ENCODE data around the gene DLGAP1.

The DLGAP1 gene

GRCh38 chr18:3658529-3658928 is 796.6 kb downstream of the DLGAP1 start:
- ATAC-seq, result no peak
- TF ChIP-seq SNAI2 (CRISPR knock-in tag; IDR thresholded peaks at IDR 0.05), result no peak

DNA sequence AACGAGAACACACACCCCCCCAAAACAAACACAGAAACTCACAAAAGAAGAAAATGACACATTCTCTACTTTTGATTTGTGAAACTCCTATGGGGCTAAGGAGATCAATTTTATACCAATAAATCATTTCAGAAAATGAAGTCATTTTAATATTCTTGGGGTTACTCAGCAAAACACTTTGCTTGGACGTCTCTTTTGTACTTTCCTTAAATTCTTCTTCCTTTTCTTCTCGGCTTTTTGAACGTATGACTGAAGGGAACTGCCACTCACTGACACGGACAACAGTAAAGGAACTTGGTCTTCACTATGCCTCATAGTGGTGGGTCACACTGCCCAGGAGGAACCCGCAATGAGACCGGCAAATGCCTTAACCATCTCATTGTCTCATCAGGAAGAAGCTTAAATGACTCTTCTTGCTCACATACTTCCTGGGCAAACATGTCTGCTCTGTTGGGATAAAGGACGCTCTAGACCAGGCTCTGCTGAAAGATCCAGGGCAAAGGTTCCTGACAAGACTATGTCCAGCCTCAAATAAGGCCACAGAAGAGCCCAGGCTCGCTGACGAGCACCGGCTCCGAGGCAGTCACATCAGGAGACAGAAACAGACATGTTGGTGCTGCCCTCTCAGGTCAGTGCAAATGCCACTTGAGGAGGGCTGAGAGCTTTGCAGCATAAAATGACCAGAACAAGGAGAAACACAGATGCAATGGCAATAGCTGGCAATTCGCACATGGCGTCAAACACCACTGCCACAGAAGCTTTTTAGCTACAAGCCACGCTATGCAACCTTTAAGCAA is 799.7 kb downstream of the DLGAP1 start:
- no peak for TF ChIP-seq ZFP30 (CRISPR knock-in tag; IDR thresholded peaks at IDR 0.05)
- TF ChIP-seq, protein P1, sequence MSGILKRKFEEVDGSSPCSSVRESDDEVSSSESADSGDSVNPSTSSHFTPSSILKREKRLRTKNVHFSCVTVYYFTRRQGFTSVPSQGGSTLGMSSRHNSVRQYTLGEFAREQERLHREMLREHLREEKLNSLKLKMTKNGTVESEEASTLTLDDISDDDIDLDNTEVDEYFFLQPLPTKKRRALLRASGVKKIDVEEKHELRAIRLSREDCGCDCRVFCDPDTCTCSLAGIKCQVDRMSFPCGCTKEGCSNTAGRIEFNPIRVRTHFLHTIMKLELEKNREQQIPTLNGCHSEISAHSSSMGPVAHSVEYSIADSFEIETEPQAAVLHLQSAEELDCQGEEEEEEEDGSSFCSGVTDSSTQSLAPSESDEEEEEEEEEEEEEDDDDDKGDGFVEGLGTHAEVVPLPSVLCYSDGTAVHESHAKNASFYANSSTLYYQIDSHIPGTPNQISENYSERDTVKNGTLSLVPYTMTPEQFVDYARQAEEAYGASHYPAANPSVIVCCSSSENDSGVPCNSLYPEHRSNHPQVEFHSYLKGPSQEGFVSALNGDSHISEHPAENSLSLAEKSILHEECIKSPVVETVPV (CRISPR knock-in tag; IDR thresholded peaks at IDR 0.05), result no peak
- no peak for TF ChIP-seq ZNF8 (CRISPR knock-in tag; IDR thresholded peaks at IDR 0.05)
- no peak for TF ChIP-seq TCF4 (CRISPR knock-in tag; IDR thresholded peaks at IDR 0.05; ENCODE audit: borderline replicate concordance)
- no peak for TF ChIP-seq RARB (CRISPR knock-in tag; IDR thresholded peaks at IDR 0.05)
- no peak for TF ChIP-seq ESRRG (CRISPR knock-in tag; IDR thresholded peaks at IDR 0.05)
- no peak for TF ChIP-seq CREB5 (CRISPR knock-in tag; IDR thresholded peaks at IDR 0.05; ENCODE audit: low read depth)
- no peak for TF ChIP-seq BACH2 (CRISPR knock-in tag; IDR thresholded peaks at IDR 0.05; ENCODE audit: borderline replicate concordance)
- no peak for TF ChIP-seq OSR1 (CRISPR knock-in tag; IDR thresholded peaks at IDR 0.05)
- no peak for TF ChIP-seq ZNF565 (CRISPR knock-in tag; conservative IDR thresholded peaks at IDR 0.05; ENCODE audit: low read depth)
- ATAC-seq, result no peak

DNA sequence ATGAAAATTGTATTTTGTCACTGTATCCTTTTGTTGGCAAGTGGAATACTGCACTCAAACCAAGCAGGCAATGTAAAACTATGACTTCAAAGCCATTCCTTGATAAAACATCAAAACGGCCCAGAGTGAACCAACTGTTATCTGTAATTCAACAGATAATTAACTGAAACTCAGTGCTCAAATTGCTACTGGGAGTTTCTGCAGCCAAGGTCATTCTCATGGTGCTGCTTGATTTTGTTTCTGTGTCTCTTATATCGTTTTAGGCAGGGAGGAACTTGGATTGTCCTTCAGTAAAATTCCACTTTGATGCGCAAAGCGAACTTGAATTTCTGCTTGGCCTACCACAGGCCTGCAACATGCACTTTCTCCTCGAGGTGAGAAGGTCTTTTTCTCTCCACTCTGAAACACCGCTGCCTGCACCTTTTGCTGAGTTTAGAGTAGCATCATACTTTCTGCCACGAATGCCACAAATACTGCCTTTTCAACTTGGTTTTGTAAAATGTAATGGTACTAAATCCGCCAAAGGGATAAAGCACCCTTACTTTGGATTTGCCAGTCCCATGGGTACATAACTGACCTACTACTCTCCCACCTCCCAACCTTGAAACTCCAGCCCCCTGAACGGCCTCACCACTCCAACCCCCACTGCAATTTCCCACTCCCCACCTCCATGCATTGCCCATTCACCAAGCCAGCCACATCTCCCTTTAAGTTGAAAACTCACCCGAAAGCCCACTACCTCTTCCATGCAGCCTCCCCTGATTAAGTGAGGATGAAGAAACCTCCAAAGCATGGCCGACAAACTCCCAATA is 800.5 kb downstream of the DLGAP1 start:
- ATAC-seq, result no peak
- TF ChIP-seq ZFP3 (CRISPR knock-in tag; IDR thresholded peaks at IDR 0.05) (no peak), ZNF70 (CRISPR knock-in tag; IDR thresholded peaks at IDR 0.05) (no peak), ESRRG (CRISPR knock-in tag; IDR thresholded peaks at IDR 0.05) (no peak), BACH2 (CRISPR knock-in tag; IDR thresholded peaks at IDR 0.05; ENCODE audit: borderline replicate concordance) (no peak), ZC3H10 (CRISPR knock-in tag; IDR thresholded peaks at IDR 0.05) (no peak), PATZ1 (CRISPR knock-in tag; IDR thresholded peaks at IDR 0.05; ENCODE audit: borderline replicate concordance) (no peak), TCF4 (CRISPR knock-in tag; IDR thresholded peaks at IDR 0.05; ENCODE audit: borderline replicate concordance) (no peak), ISL1 (CRISPR knock-in tag; IDR thresholded peaks at IDR 0.05) (no peak), SNAI2 (CRISPR knock-in tag; IDR thresholded peaks at IDR 0.05) (no peak), CREB5 (CRISPR knock-in tag; IDR thresholded peaks at IDR 0.05; ENCODE audit: low read depth) (no peak), ZNF8 (CRISPR knock-in tag; IDR thresholded peaks at IDR 0.05) (no peak), PPARA (CRISPR knock-in tag; IDR thresholded peaks at IDR 0.05; ENCODE audit: borderline replicate concordance) (no peak), OSR1 (CRISPR knock-in tag; IDR thresholded peaks at IDR 0.05) (no peak), RARB (CRISPR knock-in tag; IDR thresholded peaks at IDR 0.05) (no peak), ZNF565 (CRISPR knock-in tag; conservative IDR thresholded peaks at IDR 0.05; ENCODE audit: low read depth) (no peak), ARNTL (CRISPR knock-in tag; IDR thresholded peaks at IDR 0.05; ENCODE audit: borderline replicate concordance, low read depth) (no peak)

- no peak for TF ChIP-seq ARNTL (CRISPR knock-in tag; IDR thresholded peaks at IDR 0.05; ENCODE audit: borderline replicate concordance, low read depth)
These were observed 801.2 kb downstream of the DLGAP1 start for GRCh38 chr18:3653851-3654441.

More at GRCh38 chr18:3653851-3654441, 801.2 kb downstream of the DLGAP1 start:
- ATAC-seq, result no peak

Data from SK-N-SH treated with all-trans-retinoic acid at 6 μM for 48 hours (cell line).